ENCODE measurements around the gene PXDN.
"Not testable (repeated sequence)": the region's sequence is repeated elsewhere in the genome, so short reads cannot be mapped to it uniquely, and the experiment has no call there.

The PXDN gene

DNA sequence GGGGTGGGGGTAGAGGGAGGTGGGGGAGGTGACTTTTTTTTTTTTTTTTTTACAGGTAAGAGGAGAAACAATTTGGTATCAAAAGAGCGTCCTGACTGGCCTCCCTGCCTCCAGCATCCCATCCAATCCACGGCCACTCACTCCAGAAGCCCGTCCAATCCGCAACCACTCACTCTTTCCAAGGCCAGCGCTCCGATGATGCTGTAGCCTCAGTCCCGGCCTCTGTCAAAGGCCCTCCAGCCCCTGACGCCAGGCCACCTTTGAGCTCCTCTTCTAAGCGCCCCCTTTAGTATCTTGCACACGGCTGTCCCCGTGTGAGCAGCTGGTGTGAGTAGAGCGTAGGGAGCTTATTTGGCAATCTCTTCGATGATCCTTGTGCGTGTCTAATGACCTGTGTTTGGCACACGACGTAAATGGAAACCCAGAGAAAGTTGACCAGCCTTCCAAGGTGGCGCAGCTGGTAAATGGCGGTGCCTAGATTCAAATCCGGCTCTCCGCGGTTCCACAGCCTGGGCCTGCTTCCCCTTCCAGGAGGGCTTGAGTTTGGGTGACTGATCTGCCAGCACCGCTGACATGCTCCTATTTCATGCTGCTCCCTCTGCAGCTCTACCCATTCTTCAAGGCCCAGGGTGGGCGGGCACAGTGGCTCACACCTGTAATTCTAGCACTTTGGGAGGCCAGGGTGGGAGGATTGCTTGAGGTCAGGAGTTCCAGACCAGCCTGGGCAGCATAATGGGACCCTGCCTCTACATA is 23.8 kb upstream of the PXDN start:
- Histone ChIP-seq H3K79me2 (ENCODE audit: low read length) (no peaks in the 10 kb centered on the region), H3K4me3 (ENCODE audit: low read length) (no peak overlapping the region), H3K27me3 (replicated peaks; ENCODE audit: insufficient read depth, low read length) (no peaks in the 10 kb centered on the region), H3K36me3 (replicated peaks; ENCODE audit: insufficient read depth, low read length) (no peaks in the 10 kb centered on the region), H3K4me1 (ENCODE audit: low read length) (no peaks in the 10 kb centered on the region), H3F3A (ENCODE audit: insufficient read depth, low read length) (no peaks in the 10 kb centered on the region), H2AFZ (ENCODE audit: low read length) (no peak overlapping the region), H3K9me2 (replicated peaks; ENCODE audit: insufficient read depth, low read length) (no peaks in the 10 kb centered on the region), H3K4me2 (ENCODE audit: low read depth, low read length) (no peak overlapping the region), H3K27ac (ENCODE audit: low read length) (no peak overlapping the region), H3K9ac (ENCODE audit: low read length) (no peak overlapping the region), H4K20me1 (ENCODE audit: insufficient read depth, low read length) (no peaks in the 10 kb centered on the region), H3K9me3 (replicated peaks; ENCODE audit: insufficient read depth, low read length) (no peaks in the 10 kb centered on the region)
- no peak for DNase-seq
- TF ChIP-seq EZH2phosphoT487 (IDR thresholded peaks at IDR 0.05; ENCODE audit: low read length), result no peak
- no peak for TF ChIP-seq EZH2 (optimal IDR thresholded peaks at IDR 0.05; ENCODE audit: low read depth, low read length)
- TF ChIP-seq, protein P1, sequence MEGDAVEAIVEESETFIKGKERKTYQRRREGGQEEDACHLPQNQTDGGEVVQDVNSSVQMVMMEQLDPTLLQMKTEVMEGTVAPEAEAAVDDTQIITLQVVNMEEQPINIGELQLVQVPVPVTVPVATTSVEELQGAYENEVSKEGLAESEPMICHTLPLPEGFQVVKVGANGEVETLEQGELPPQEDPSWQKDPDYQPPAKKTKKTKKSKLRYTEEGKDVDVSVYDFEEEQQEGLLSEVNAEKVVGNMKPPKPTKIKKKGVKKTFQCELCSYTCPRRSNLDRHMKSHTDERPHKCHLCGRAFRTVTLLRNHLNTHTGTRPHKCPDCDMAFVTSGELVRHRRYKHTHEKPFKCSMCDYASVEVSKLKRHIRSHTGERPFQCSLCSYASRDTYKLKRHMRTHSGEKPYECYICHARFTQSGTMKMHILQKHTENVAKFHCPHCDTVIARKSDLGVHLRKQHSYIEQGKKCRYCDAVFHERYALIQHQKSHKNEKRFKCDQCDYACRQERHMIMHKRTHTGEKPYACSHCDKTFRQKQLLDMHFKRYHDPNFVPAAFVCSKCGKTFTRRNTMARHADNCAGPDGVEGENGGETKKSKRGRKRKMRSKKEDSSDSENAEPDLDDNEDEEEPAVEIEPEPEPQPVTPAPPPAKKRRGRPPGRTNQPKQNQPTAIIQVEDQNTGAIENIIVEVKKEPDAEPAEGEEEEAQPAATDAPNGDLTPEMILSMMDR (IDR thresholded peaks at IDR 0.05; ENCODE audit: low read length), result no peak

DNA sequence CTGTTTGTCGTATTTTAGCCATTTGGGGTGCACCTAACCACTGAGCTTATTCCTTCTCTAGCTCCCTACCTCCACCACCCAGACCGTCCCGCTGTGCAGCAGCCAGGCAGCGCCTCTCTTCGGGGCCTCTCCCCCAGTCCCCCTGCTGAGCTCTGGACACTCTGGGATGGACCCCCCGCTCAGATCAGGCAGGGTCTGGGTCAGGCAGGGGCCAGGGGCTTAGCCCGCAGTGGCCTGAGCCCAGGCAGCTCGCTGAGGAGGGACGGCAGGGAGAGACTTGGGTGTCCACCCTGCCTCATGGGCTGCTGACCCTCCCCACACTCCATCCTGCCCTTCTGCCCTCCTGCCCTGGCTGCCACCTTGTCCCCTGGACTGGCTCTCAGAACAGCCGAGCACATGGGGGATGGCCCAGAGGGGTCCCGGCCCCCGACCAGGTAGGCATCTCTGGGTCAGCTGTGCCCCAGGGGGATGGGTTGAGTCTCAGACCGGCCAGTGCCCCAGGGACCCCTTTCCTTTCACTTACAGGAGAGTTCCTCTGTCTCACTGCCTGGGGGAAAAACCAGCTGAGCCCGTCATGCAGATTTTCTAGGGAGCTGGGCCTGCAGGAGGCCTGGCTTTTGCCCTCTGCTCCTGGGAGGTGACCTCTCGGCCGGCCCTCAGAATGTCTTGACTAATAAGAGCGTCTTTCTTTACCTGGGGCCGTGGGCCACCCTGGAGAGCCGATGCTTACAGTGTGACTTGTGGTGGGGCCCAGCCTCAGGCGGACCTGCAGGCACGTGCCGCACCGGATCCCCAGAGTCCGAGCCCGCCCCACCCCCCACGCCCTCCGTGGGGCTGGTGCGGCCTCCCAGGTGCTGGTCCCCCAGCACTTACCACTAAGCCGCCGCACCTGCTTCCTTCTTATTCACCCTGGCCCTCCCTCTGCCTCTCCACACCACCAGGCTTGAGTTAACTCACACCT is 22.8 kb upstream of the PXDN start:
- H3K27ac ChIP-seq (ENCODE audit: low read length), result no peak overlapping the region
- no peaks in the 10 kb centered on the region for H3K4me1 ChIP-seq (ENCODE audit: low read length)
- no peaks in the 10 kb centered on the region for H3K9me3 ChIP-seq (replicated peaks; ENCODE audit: insufficient read depth, low read length)
- no peak overlapping the region for H2AFZ ChIP-seq (ENCODE audit: low read length)
- TF ChIP-seq EZH2 (optimal IDR thresholded peaks at IDR 0.05; ENCODE audit: low read depth, low read length), result no peak
- no peak for TF ChIP-seq EZH2phosphoT487 (IDR thresholded peaks at IDR 0.05; ENCODE audit: low read length)
- TF ChIP-seq, protein P1 (IDR thresholded peaks at IDR 0.05; ENCODE audit: low read length), result no peak
- H3K79me2 ChIP-seq (ENCODE audit: low read length), result no peaks in the 10 kb centered on the region
- H3K9ac ChIP-seq (ENCODE audit: low read length), result no peak overlapping the region
- no peaks in the 10 kb centered on the region for H3K27me3 ChIP-seq (replicated peaks; ENCODE audit: insufficient read depth, low read length)
- H3K36me3 ChIP-seq (replicated peaks; ENCODE audit: insufficient read depth, low read length), result no peaks in the 10 kb centered on the region
- H3K4me2 ChIP-seq (ENCODE audit: low read depth, low read length), result no peak overlapping the region
- peak; percentile 55 for DNase-seq
- no peaks in the 10 kb centered on the region for H3K9me2 ChIP-seq (replicated peaks; ENCODE audit: insufficient read depth, low read length)
- H3F3A ChIP-seq (ENCODE audit: insufficient read depth, low read length), result no peaks in the 10 kb centered on the region
- no peak overlapping the region for H3K4me3 ChIP-seq (ENCODE audit: low read length)
- no peaks in the 10 kb centered on the region for H4K20me1 ChIP-seq (ENCODE audit: insufficient read depth, low read length)

DNA sequence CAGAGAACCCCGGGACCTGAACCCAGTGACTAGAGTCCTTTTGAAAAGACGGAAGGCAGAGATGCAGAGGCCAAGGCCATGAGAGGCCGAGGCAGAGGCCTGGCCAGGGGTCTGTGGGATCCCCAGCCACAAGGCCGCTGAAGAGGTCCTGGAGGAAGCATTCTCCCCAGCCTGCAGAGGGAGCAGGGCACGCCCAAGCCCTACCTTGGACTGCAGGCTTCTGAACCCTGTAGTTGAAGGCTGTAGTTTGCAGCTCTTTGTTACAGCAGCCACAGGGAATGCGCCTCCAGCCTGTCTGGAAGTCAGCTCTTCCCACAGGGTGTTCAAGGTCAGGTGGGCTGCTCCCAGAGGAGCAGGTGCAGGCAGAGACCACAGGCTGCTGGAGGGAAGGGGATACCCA is 22.1 kb upstream of the PXDN start:
- no peaks in the 10 kb centered on the region for H4K20me1 ChIP-seq (ENCODE audit: insufficient read depth, low read length)

DNA sequence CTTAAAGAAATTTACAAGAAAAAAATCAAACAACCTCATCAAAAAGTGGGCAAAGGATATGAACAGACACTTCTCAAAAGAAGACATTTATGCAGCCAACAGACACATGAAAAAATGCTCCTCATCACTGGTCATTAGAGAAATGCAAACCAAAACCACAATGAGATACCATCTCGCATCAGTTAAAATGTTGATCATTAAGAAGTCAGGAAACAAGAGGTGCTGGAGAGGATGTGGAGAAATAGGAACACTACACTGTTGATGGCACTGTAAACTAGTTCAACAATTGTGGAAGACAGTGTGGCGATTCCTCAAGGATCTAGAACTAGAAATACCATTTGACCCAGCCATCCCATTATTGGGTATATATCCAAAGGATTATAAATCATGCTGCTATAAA is 20.9 kb upstream of the PXDN start:
- DNase-seq; H3K79me2 ChIP-seq (ENCODE audit: low read length); H3K36me3 ChIP-seq (replicated peaks; ENCODE audit: insufficient read depth, low read length); H3K27me3 ChIP-seq (replicated peaks; ENCODE audit: insufficient read depth, low read length); H3K4me3 ChIP-seq (ENCODE audit: low read length); H3K4me2 ChIP-seq (ENCODE audit: low read depth, low read length); H3K9ac ChIP-seq (ENCODE audit: low read length); H3F3A ChIP-seq (ENCODE audit: insufficient read depth, low read length); H3K27ac ChIP-seq (ENCODE audit: low read length); H3K9me3 ChIP-seq (replicated peaks; ENCODE audit: insufficient read depth, low read length); H2AFZ ChIP-seq (ENCODE audit: low read length); H4K20me1 ChIP-seq (ENCODE audit: insufficient read depth, low read length); H3K9me2 ChIP-seq (replicated peaks; ENCODE audit: insufficient read depth, low read length); H3K4me1 ChIP-seq (ENCODE audit: low read length): not testable (repeated sequence)

More for the DNA sequence above, 22.1 kb upstream of the PXDN start:
- Histone ChIP-seq H3K27ac (ENCODE audit: low read length) (no peak overlapping the region), H3K4me1 (ENCODE audit: low read length) (no peaks in the 10 kb centered on the region), H3K4me3 (ENCODE audit: low read length) (no peak overlapping the region), H3K27me3 (replicated peaks; ENCODE audit: insufficient read depth, low read length) (no peaks in the 10 kb centered on the region), H3K9ac (ENCODE audit: low read length) (no peak overlapping the region), H3K4me2 (ENCODE audit: low read depth, low read length) (no peak overlapping the region), H3K9me2 (replicated peaks; ENCODE audit: insufficient read depth, low read length) (no peaks in the 10 kb centered on the region), H3K9me3 (replicated peaks; ENCODE audit: insufficient read depth, low read length) (no peaks in the 10 kb centered on the region), H3K79me2 (ENCODE audit: low read length) (no peaks in the 10 kb centered on the region), H3F3A (ENCODE audit: insufficient read depth, low read length) (no peaks in the 10 kb centered on the region), H2AFZ (ENCODE audit: low read length) (no peak overlapping the region), H3K36me3 (replicated peaks; ENCODE audit: insufficient read depth, low read length) (no peaks in the 10 kb centered on the region)
- TF ChIP-seq, protein P1 (IDR thresholded peaks at IDR 0.05; ENCODE audit: low read length), result no peak
- TF ChIP-seq EZH2phosphoT487 (IDR thresholded peaks at IDR 0.05; ENCODE audit: low read length), result no peak
- TF ChIP-seq EZH2 (optimal IDR thresholded peaks at IDR 0.05; ENCODE audit: low read depth, low read length), result no peak
- no peak for DNase-seq

Data from MM.1S (cell line).